Natural killer cell (primary cell): ENCODE measurements around the gene C1orf226. TPM values are rescaled to one million over a fixed set of nuclear protein-coding genes. Genes with fewer than 3 reads are reported as not detected.

Source experiments
- ATAC-seq, 3 donors: fragments of 150-1000 bp in 2 of 3; fragments of 200-7000 bp in 1 of 3; cut with Tn5 transposase; 1 replicate in 1 of 3; 2 replicates in 2 of 3; pipeline ENCODE4 v1.10.0; 2021; ENCODE audit warnings: mild to moderate bottlenecking in 2 of 3, moderate library complexity in 2 of 3
- DNase-seq, 2 donors: peaks; one replicate each; pipeline versions ENCODE4 v3.0.0 to v3.0.0-alpha.2; 2013 to 2021; ENCODE audit warnings: mixed read lengths in 1 of 2
- H3K27ac ChIP-seq: one replicate; pipeline ENCODE4 v1.5.1; 2013; ENCODE audit warnings: mild to moderate bottlenecking, low read length
- H3K27me3 ChIP-seq: one replicate; pipeline ENCODE4 v1.6.1; 2013; ENCODE audit warnings: low read length; ENCODE audit not compliant: control insufficient read depth, insufficient read depth
- H3K36me3 ChIP-seq: one replicate; pipeline ENCODE4 v1.6.1; 2013; ENCODE audit warnings: low read length; ENCODE audit not compliant: control insufficient read depth, insufficient read depth
- H3K4me1 ChIP-seq: one replicate; pipeline ENCODE4 v1.6.1; 2013; ENCODE audit warnings: low read length; ENCODE audit not compliant: control insufficient read depth, insufficient read depth
- H3K4me3 ChIP-seq: one replicate; pipeline ENCODE4 v1.5.1; 2013; ENCODE audit warnings: low read length
- H3K9me3 ChIP-seq: one replicate; pipeline ENCODE4 v1.6.1; 2013; ENCODE audit warnings: low read length; ENCODE audit not compliant: control insufficient read depth, insufficient read depth
- H3K27ac Mint-ChIP-seq, 2 donors: one replicate each; pipeline ENCODE4 v1.8.0; 2022; ENCODE audit warnings: mild to moderate bottlenecking in 2 of 2, mixed read lengths in 2 of 2, moderate library complexity in 1 of 2
- H3K27me3 Mint-ChIP-seq, 2 donors: one replicate each; pipeline ENCODE4 v1.8.0; 2022; ENCODE audit warnings: low read depth in 2 of 2, mixed read lengths in 2 of 2
- H3K36me3 Mint-ChIP-seq: one replicate; pipeline ENCODE4 v1.8.0; 2022; ENCODE audit warnings: mixed read lengths
- H3K4me1 Mint-ChIP-seq, 2 donors: one replicate each; pipeline ENCODE4 v1.8.0; 2022; ENCODE audit warnings: mixed read lengths in 2 of 2
- H3K4me3 Mint-ChIP-seq: one replicate; pipeline ENCODE4 v1.8.0; 2022; ENCODE audit warnings: mild to moderate bottlenecking, moderate library complexity, mixed read lengths
- H3K9me3 Mint-ChIP-seq, 2 donors: one replicate each; pipeline ENCODE4 v1.8.0; 2022; ENCODE audit warnings: mixed read lengths in 2 of 2
- WGBS: methylation state at CpG from one replicate; pipeline ENCODE4 v1.1.7; 2013; ENCODE audit warnings: missing lambda C conversion rate; ENCODE audit not compliant: insufficient coverage; 5-methylcytosine and 5-hydroxymethylcytosine counted together
- intact Hi-C: fragments of 100-400 bp; cut with micrococcal nuclease; formaldehyde crosslinking; loops from one replicate; pipeline ENCODE4 v1.14.2; 2022
- total RNA-seq, 4 donors: library from RNA; stranded (reverse); fragments of 120-200 nt in 1 of 4; gene quantifications; one replicate each; pipeline versions ENCODE4 v1.2.3 to v1.2.4, GENCODE V29; 2013 to 2022
- TF ChIP-seq, protein P1 (sequence below): fragments of 200-600 bp; IDR thresholded peaks from one replicate; pipeline ENCODE4 v1.8.0; 2022; ENCODE audit warnings: antibody characterized with exemption

C1orf226 gene
- total RNA-seq, 3 donors from 2014 or later (not counting 1 experiment from before 2014, with no cell fraction given): 0.09 to 0.34 (median 0.13) TPM

DNA sequence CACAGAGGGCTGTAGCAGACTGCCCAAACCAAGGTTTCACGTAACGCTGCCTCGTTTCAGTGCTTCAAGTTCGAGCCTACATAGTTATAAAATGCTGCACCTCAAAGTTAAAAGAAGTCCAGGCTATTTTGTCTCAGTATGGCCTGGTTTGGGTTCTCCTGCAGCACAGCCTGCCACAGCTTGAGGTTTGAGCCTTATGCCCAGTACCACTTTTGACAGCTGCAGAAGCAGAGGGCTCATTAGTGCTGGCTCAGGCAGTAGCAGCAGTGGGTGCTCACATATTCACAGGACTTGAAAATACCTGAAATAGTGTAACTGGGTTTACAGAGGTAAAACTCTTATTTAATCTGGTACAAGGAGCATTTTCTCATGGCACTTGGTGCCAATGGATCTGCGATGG lies 20.2 kb upstream of the C1orf226 start:
- H3K4me3 Mint-ChIP-seq: no peak overlapping the region
- peaks cover 0 to 10% of the 10 kb centered on the region in 2 donors for H3K4me1 Mint-ChIP-seq
- no peaks in the 10 kb centered on the region for H3K9me3 ChIP-seq
- intact Hi-C loops: no loop called here
- no peaks in the 10 kb centered on the region for H3K36me3 ChIP-seq
- TF ChIP-seq, protein P1, sequence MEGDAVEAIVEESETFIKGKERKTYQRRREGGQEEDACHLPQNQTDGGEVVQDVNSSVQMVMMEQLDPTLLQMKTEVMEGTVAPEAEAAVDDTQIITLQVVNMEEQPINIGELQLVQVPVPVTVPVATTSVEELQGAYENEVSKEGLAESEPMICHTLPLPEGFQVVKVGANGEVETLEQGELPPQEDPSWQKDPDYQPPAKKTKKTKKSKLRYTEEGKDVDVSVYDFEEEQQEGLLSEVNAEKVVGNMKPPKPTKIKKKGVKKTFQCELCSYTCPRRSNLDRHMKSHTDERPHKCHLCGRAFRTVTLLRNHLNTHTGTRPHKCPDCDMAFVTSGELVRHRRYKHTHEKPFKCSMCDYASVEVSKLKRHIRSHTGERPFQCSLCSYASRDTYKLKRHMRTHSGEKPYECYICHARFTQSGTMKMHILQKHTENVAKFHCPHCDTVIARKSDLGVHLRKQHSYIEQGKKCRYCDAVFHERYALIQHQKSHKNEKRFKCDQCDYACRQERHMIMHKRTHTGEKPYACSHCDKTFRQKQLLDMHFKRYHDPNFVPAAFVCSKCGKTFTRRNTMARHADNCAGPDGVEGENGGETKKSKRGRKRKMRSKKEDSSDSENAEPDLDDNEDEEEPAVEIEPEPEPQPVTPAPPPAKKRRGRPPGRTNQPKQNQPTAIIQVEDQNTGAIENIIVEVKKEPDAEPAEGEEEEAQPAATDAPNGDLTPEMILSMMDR: no peak
- no peaks in the 10 kb centered on the region for H3K36me3 Mint-ChIP-seq
- 87% methylated on average over 5 of the region's 5 CpGs for WGBS
- no peak overlapping the region for H3K27ac Mint-ChIP-seq
- no peaks in the 10 kb centered on the region for H3K27me3 ChIP-seq
- H3K4me1 ChIP-seq: peaks cover 11% of the 10 kb centered on the region
- peaks cover 0 to 6% of the 10 kb centered on the region in 2 donors for H3K27me3 Mint-ChIP-seq
- no peak overlapping the region for H3K27ac ChIP-seq
- DNase-seq (no peak), ATAC-seq (no peak)
- H3K9me3 Mint-ChIP-seq: no peaks in the 10 kb centered on the region
- H3K4me3 ChIP-seq: no peak overlapping the region

DNA sequence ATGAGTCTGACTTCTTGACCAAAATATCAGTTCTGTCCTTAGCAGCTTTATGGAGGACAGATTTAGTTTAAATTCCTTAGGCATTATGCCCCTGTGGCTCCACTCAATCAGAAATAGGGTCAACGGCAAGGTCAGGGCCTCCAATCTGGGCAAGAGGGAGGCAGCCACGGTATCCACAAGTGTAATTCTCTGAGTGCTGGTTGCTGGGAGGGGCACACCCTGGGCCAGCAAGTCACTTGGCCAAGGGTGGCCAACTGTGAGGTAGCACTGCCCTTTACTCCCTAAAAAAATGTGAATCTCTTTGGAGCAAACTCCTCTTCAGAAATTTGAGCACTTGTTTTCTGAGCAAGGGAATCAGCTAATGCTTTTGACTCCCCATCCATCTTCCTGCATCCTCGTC lies 17.7 kb upstream of the C1orf226 start:
- Mint-ChIP-seq H3K27ac (no peak overlapping the region), H3K4me3 (no peak overlapping the region), H3K9me3 (no peaks in the 10 kb centered on the region), H3K27me3 (no peaks in the 10 kb centered on the region), H3K4me1 (peaks cover 0 to 5% of the 10 kb centered on the region in 2 donors), H3K36me3 (no peaks in the 10 kb centered on the region)
- H3K4me1 ChIP-seq: peaks cover 11% of the 10 kb centered on the region
- TF ChIP-seq, protein P1: no peak
- ATAC-seq (no peak), DNase-seq (no peak)
- H3K9me3 ChIP-seq: no peaks in the 10 kb centered on the region
- no peaks in the 10 kb centered on the region for H3K36me3 ChIP-seq
- intact Hi-C loops: no loop called here
- H3K27me3 ChIP-seq: no peaks in the 10 kb centered on the region
- no peak overlapping the region for H3K27ac ChIP-seq
- WGBS: 84% methylated on average over 3 of the region's 3 CpGs
- H3K4me3 ChIP-seq: no peak overlapping the region

DNA sequence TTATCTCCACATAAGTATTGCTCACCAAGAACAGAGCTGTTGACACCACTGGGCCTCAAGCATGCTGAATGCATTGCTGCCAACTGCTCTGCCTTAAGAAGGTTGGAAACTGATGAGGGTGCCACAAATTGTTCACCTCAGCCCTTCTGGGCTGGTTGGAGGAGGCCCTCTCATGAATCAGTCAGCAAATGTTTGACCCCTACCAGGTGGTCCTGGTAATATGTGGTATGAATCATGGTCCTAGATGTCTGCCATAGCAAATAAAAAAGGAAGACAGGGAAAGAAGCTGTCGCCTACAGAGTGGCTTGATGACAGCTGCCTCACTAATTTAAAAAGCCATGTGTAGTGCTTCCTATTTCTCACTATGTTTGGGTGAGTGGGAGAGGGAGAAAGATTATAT lies 17.0 kb upstream of the C1orf226 start:
- WGBS: 93% methylated on average over 1 of the region's 1 CpG
- peaks cover 0 to 5% of the 10 kb centered on the region in 2 donors for H3K4me1 Mint-ChIP-seq
- intact Hi-C loops: no loop called here
- no peak overlapping the region for H3K4me3 ChIP-seq
- H3K27ac Mint-ChIP-seq: no peak overlapping the region
- no peak for ATAC-seq
- no peaks in the 10 kb centered on the region for H3K27me3 Mint-ChIP-seq
- no peaks in the 10 kb centered on the region for H3K36me3 Mint-ChIP-seq
- H3K27ac ChIP-seq: no peak overlapping the region
- DNase-seq: no peak
- H3K9me3 Mint-ChIP-seq: no peaks in the 10 kb centered on the region
- no peak overlapping the region for H3K4me3 Mint-ChIP-seq
- H3K36me3 ChIP-seq: no peaks in the 10 kb centered on the region
- TF ChIP-seq, protein P1: no peak
- no peaks in the 10 kb centered on the region for H3K9me3 ChIP-seq
- no peaks in the 10 kb centered on the region for H3K27me3 ChIP-seq
- peaks cover 11% of the 10 kb centered on the region for H3K4me1 ChIP-seq

DNA sequence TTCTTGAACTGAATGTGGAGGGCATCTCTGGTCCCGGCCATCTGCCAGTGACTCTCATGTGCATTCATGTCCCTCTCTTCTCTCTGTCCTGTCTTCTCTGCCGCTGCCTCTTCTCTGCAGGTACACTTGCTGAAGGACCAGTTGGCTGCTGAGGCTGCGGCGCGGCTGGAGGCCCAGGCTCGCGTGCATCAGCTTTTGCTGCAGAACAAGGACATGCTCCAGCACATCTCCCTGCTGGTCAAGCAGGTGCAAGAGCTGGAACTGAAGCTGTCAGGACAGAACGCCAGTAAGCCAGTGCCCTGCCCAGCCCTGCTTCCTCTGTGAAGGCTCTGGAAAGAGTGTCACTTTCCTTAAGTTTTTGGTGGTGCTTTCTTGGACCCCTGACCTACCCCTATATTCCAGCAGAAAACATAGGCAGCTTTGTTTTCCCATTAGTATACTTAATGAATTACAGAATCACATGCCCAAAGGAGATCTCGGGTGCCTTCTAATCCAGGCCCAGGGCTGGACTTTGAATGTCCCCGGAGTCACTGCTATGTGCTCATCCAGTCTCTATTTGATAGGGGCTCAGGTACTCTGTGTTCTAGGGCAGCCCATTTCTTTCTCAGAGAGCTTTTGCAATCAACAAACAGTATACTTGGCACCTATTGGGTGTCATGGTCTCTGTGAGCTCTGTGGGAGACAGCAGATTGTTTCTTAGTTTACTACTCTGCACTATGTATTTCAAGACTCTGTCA lies 16.1 kb upstream of the C1orf226 start:
- Histone ChIP-seq H3K27me3 (no peaks in the 10 kb centered on the region), H3K27ac (no peak overlapping the region), H3K36me3 (no peaks in the 10 kb centered on the region), H3K9me3 (no peaks in the 10 kb centered on the region), H3K4me3 (no peak overlapping the region), H3K4me1 (peaks cover 3% of the 10 kb centered on the region)
- intact Hi-C loops: no loop called here
- 94% methylated on average over 10 of the region's 10 CpGs for WGBS
- no peak for ATAC-seq
- H3K4me1 Mint-ChIP-seq: no peaks in the 10 kb centered on the region
- H3K4me3 Mint-ChIP-seq: no peak overlapping the region
- no peak for DNase-seq
- H3K27ac Mint-ChIP-seq: no peak overlapping the region
- H3K9me3 Mint-ChIP-seq: no peaks in the 10 kb centered on the region
- no peaks in the 10 kb centered on the region for H3K36me3 Mint-ChIP-seq
- TF ChIP-seq, protein P1: no peak
- no peaks in the 10 kb centered on the region for H3K27me3 Mint-ChIP-seq
